Astrocyte of the cerebellum (primary cell): ENCODE results near the gene SPHK1.
A peak's percentile ranks its signal among the peaks of the same experiment; 100 is the strongest.
"Not testable (repeated sequence)": the region's sequence is repeated elsewhere in the genome, so short reads cannot be mapped to it uniquely, and the experiment has no call there.

Source experiments
- DNase-seq: peaks from one replicate; pipeline ENCODE4 v3.0.0-alpha.2; 2011; ENCODE audit warnings: low read depth
- H3K4me3 ChIP-seq: 2 replicates; pipeline ENCODE4 v1.5.1; 2011; ENCODE audit warnings: mild to moderate bottlenecking, low read depth, low read length, moderate library complexity
- CTCF ChIP-seq: IDR thresholded peaks from 2 replicates; pipeline ENCODE4 v1.5.1; 2012; ENCODE audit warnings: low read length, low read depth, moderate library complexity, mild to moderate bottlenecking; ENCODE audit errors: missing control alignments
- in situ Hi-C: cut with HindIII; loops from 2 replicates; pipeline ENCODE4 v1.10.0; 2017; ENCODE audit warnings: low sequenced_read_pairs

SPHK1 gene

GRCh38 chr17:76345377-76345974 lies 38.9 kb upstream of the SPHK1 start:
- no peak for TF ChIP-seq CTCF
- in situ Hi-C loops = no loop called here
- DNase-seq = no peak
- no peak overlapping the region for H3K4me3 ChIP-seq

GRCh38 chr17:76346936-76347335 lies 37.5 kb upstream of the SPHK1 start:
- DNase-seq, in situ Hi-C loops, H3K4me3 ChIP-seq: not testable (repeated sequence)

- DNase-seq = no peak
- in situ Hi-C loops = no loop called here
- TF ChIP-seq CTCF = no peak
- no peak overlapping the region for H3K4me3 ChIP-seq
Measured at GRCh38 chr17:76350463-76350862, 33.9 kb upstream of the SPHK1 start.

DNA sequence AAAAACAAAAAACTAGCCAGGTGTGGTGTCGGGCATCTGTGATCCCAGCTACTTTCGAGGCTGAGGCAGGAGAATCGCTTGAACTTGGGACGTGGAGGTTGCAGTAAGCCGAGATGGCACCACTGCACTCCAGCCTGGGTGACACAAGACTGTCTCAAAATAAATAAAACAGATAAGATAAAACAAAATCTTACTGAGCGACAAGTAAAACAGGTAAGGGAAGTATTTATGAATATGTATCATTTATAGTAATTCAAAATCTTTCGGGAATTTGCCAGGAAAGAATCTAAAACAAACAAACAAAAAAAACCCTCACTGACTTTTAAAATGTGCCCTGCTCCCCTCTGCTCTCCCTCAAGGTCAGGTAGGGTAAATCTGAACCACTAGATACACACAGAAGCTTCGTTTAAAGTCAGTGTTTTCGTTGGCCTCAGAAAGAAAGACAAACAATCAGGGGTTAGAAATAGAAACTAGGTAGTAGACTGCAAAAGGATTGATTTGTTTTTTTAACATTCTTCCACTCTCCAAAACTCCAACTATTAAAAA lies 32.8 kb upstream of the SPHK1 start:
- TF ChIP-seq CTCF = no peak
- DNase-seq = no peak
- in situ Hi-C loops = no loop called here
- H3K4me3 ChIP-seq = no peak overlapping the region

DNA sequence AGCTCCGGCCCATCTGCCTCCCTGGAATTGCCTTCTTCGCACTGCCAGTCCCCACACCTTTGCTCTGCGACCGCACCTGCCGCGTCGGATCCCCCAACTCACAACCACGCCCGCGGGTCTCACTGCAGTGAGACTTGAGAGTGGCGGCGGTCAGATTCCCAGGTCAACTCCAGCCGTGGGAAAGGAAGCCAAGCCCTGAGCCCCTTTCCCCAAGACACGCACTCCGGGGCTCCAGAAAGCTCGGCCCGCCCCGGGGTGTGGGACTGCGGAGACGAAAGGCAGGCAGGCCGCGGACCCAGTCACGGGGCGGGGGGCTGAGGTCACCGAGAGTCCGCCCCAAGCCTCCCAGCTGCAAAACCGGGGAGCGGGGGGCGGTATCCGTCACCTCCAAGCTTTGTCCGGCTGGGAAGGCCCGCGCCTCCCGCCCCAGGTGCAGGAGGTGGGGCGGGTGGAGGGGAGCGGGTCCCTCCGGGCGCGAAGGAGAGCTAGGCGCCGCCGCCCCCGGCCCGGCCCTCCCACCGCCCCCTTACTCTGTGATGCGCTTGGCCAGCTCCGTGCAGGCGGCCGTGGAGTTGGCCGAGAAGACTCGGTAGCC lies 31.3 kb upstream of the SPHK1 start:
- TF ChIP-seq CTCF = no peak
- in situ Hi-C loops = no loop called here
- peak overlapping the region; percentile 80 for H3K4me3 ChIP-seq
- no peak for DNase-seq

GRCh38 chr17:76353599-76354316 lies 30.7 kb upstream of the SPHK1 start, which contains the start of gene PRPSAP1:
PRPSAP1 (minus strand) TSS chr17:76353916; CDS start chr17:76353703, 213 bp downstream.
- in situ Hi-C loops = no loop called here

More at GRCh38 chr17:76353599-76354316, 30.7 kb upstream of the SPHK1 start, which contains the start of gene PRPSAP1:
- peak within 1 kb of the TSS; percentile 80 for H3K4me3 ChIP-seq
- peak; percentile 64 for TF ChIP-seq CTCF
- peak; percentile 65 for DNase-seq
